Measurements from ENCODE around the gene EHD1. TPM values are rescaled to one million over a fixed set of nuclear protein-coding genes. Genes with fewer than 3 reads are reported as not detected.
A peak's percentile ranks its signal among the peaks of the same experiment; 100 is the strongest.

The EHD1 gene
- polyA plus RNA-seq, 2 of the 4 experiments (the other 2 are of a cell fraction), result 25.9 to 37.8 TPM

GRCh38 chr11:64894812-64895452 lies 16.5 kb upstream of the EHD1 start:
- H3K4me1 ChIP-seq, result peaks cover 47% of the 10 kb centered on the region
- CTCF ChIA-PET, result interaction anchor here (0.6 to 31.5 kb wide), 21 partner anchors 10 to 203 kb away, joined by 3 to 1607 read pairs (median 4); partner anchors contain the start of genes ATG2A, BATF2, CDC42BPG and EHD1
- no peak for ATAC-seq

GRCh38 chr11:64894070-64894811 lies 15.8 kb upstream of the EHD1 start:
- CTCF ChIA-PET, result interaction anchor here (0.6 to 31.5 kb wide), 36 partner anchors 10 to 523 kb away, joined by 3 to 1607 read pairs (median 4); partner anchors contain the start of genes ARL2, ATG2A, BATF2 and CDC42BPG
- WGBS (ENCODE audit: missing lambda C conversion rate), result 22% methylated on average over 13 of the region's 14 CpGs
- peak overlapping the region; percentile 85 for H3K4me2 ChIP-seq
- H3K4me3 ChIP-seq, result peak overlapping the region; percentile 49; the same call in 2 of the 3 replicates
- peak; percentile 85 to 89 for TF ChIP-seq RAD21 (conservative IDR thresholded peaks at IDR 0.05 in 1 of 2, IDR thresholded peaks at IDR 0.05 in 1 of 2)
- no peak for TF ChIP-seq GATA3 (IDR thresholded peaks at IDR 0.05; ENCODE audit: borderline replicate concordance)
- peak; percentile 71 for TF ChIP-seq MAX (IDR thresholded peaks at IDR 0.05)
- TF ChIP-seq EHMT2 (IDR thresholded peaks at IDR 0.05; ENCODE audit: low read depth), result no peak
- peak; percentile 29 for TF ChIP-seq POLR2A (IDR thresholded peaks at IDR 0.05; ENCODE audit: low read length)
- TF ChIP-seq JUN (IDR thresholded peaks at IDR 0.05), result peak; percentile 13 to 21; a peak in 1 of 5 replicates
- peak; percentile 95 for TF ChIP-seq SMC3 (IDR thresholded peaks at IDR 0.05)
- TF ChIP-seq ESRRA (IDR thresholded peaks at IDR 0.05; ENCODE audit: borderline replicate concordance, low read length), result peak; percentile 89
- peak; percentile 93 for TF ChIP-seq CTCF (IDR thresholded peaks at IDR 0.05)
- H3K4me1 ChIP-seq, result peaks cover 53% of the 10 kb centered on the region
- ATAC-seq, result peak; percentile 63 to 86
- peak overlapping the region; percentile 92 to 97 for H3K27ac ChIP-seq
- POLR2A ChIA-PET, result interaction anchor here (0.8 to 2.1 kb wide), 4 partner anchors 16 to 46 kb away, joined by 3 to 6 read pairs (median 3); partner anchors contain the start of gene EHD1
- FAIRE-seq, result peak; percentile 78
- DNase-seq (ENCODE audit: low read depth in 1 of 2, low spot score in 1 of 2), result peak; percentile 83 to 84
- no peaks in the 10 kb centered on the region for H3K9me3 ChIP-seq

More at GRCh38 chr11:64894812-64895452, 16.5 kb upstream of the EHD1 start:
- no peak overlapping the region; the same call in 1 of the 3 replicates for H3K4me2 ChIP-seq
- DNase-seq (ENCODE audit: low read depth in 1 of 2, low spot score in 1 of 2) (no peak), FAIRE-seq (no peak)
- POLR2A ChIA-PET, result no interaction called here
- peak overlapping the region; percentile 92 to 97; a peak in 5 of 6 replicates for H3K27ac ChIP-seq
- TF ChIP-seq MAX (IDR thresholded peaks at IDR 0.05) (no peak), PBX3 (IDR thresholded peaks at IDR 0.05) (no peak), ESRRA (IDR thresholded peaks at IDR 0.05; ENCODE audit: borderline replicate concordance, low read length) (no peak), TFCP2L1 (CRISPR knock-in tag; IDR thresholded peaks at IDR 0.05) (no peak), FOSB (CRISPR knock-in tag; IDR thresholded peaks at IDR 0.05) (no peak), RCOR1 (IDR thresholded peaks at IDR 0.05; ENCODE audit: low read depth, low read length) (no peak), MAFK (IDR thresholded peaks at IDR 0.05; ENCODE audit: partially characterized antibody) (no peak), FOSL2 (IDR thresholded peaks at IDR 0.05) (no peak), FOSL2 (CRISPR knock-in tag; IDR thresholded peaks at IDR 0.05) (no peak), MYC (IDR thresholded peaks at IDR 0.05; ENCODE audit: borderline replicate concordance, low read length) (no peak), CHD4 (IDR thresholded peaks at IDR 0.05; ENCODE audit: borderline replicate concordance) (no peak), GATA3 (IDR thresholded peaks at IDR 0.05; ENCODE audit: borderline replicate concordance) (no peak), TP53 (CRISPR knock-in tag; IDR thresholded peaks at IDR 0.05) (no peak), NPAS2 (CRISPR knock-in tag; IDR thresholded peaks at IDR 0.05; ENCODE audit: borderline replicate concordance) (no peak), HES2 (IDR thresholded peaks at IDR 0.05) (no peak), REST (IDR thresholded peaks at IDR 0.05) (no peak), EHF (CRISPR knock-in tag; IDR thresholded peaks at IDR 0.05) (no peak), EP300 (IDR thresholded peaks at IDR 0.05) (no peak), JUN (IDR thresholded peaks at IDR 0.05) (no peak)
- no peak overlapping the region for H3K4me3 ChIP-seq
- WGBS (ENCODE audit: missing lambda C conversion rate), result 94% methylated on average over 16 of the region's 39 CpGs
- no peaks in the 10 kb centered on the region for H3K9me3 ChIP-seq

Data from A549 (cell line).